Erythroblast (primary cell): ENCODE measurements around the gene SMARCC1.

Source experiments
- GATA1 ChIP-seq: IDR thresholded peaks from 2 replicates; pipeline ENCODE4 v1.6.1; 2011; ENCODE audit warnings: low read depth, mild to moderate bottlenecking, control low read depth, low read length, moderate library complexity
- POLR2A ChIP-seq: IDR thresholded peaks from 2 replicates; pipeline ENCODE4 v1.6.1; 2011; ENCODE audit warnings: mild to moderate bottlenecking, low read length

DNA sequence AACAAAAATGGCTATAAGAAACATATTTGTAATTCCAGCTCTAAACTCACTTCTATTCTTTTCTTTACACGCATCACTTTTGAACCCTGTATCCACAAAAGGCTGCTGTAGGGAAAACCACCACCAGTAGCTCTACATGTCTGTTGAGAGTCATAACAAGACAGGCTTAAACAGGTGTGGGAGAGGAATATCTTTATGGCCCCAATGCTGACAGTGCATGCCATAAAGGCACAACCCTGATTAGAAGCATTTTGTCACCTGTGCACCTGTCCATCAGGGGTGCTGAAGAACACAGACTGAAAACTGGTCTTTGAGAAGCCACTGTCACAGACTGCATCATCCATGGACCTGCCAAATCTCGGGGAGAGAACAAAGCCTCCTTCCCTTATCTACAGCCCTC lies 191.5 kb downstream of the SMARCC1 start:
- no peak for TF ChIP-seq POLR2A
- no peak for TF ChIP-seq GATA1
